ENCODE data around the gene TP53BP2.

The TP53BP2 gene

GRCh38 chr1:223849352-223850254, 3.9 kb upstream of the TP53BP2 start:
- H3K27ac ChIP-seq (ENCODE audit: low read length) = no peak overlapping the region
- no peak overlapping the region for H3K4me2 ChIP-seq (ENCODE audit: insufficient read depth, low read length)
- H3K79me2 ChIP-seq (ENCODE audit: insufficient read depth, low read length) = peaks cover 11% of the 10 kb centered on the region
- TF ChIP-seq EZH2 (IDR thresholded peaks at IDR 0.05; ENCODE audit: borderline replicate concordance, low read depth, low read length, severe bottlenecking) = no peak
- TF ChIP-seq CTCF (IDR thresholded peaks at IDR 0.05; ENCODE audit: borderline replicate concordance, extremely low read depth, low read length, poor library complexity, severe bottlenecking) = no peak
- ATAC-seq (ENCODE audit: insufficient read depth, low read depth) (no peak), DNase-seq (no peak)
- no peaks in the 10 kb centered on the region; the same call in 1 of the 2 replicates for H3K36me3 ChIP-seq (ENCODE audit: insufficient read depth, low read length)
- no peak overlapping the region for H3K9ac ChIP-seq (ENCODE audit: low read depth, low read length)
- peaks cover 13% of the 10 kb centered on the region for H3K4me1 ChIP-seq (ENCODE audit: insufficient read depth, low read length)
- H2AFZ ChIP-seq (ENCODE audit: low read depth, low read length) = no peak overlapping the region
- H3K4me3 ChIP-seq (ENCODE audit: low read depth in 1 of 2, low read length in 2 of 2) = no peak overlapping the region
- H3K9me3 ChIP-seq (ENCODE audit: insufficient read depth, low read length, severe bottlenecking) = no peaks in the 10 kb centered on the region
- H3K27me3 ChIP-seq (ENCODE audit: insufficient read depth, low read length, poor library complexity) = peaks cover 5% of the 10 kb centered on the region
- no peaks in the 10 kb centered on the region for H4K20me1 ChIP-seq (ENCODE audit: insufficient read depth, low read length)

- no peak overlapping the region for H2AFZ ChIP-seq (ENCODE audit: low read depth, low read length)
- TF ChIP-seq EZH2 (IDR thresholded peaks at IDR 0.05; ENCODE audit: borderline replicate concordance, low read depth, low read length, severe bottlenecking) = no peak
- no peak for TF ChIP-seq CTCF (IDR thresholded peaks at IDR 0.05; ENCODE audit: borderline replicate concordance, extremely low read depth, low read length, poor library complexity, severe bottlenecking)
- H3K4me3 ChIP-seq (ENCODE audit: low read depth in 1 of 2, low read length in 2 of 2) = no peak overlapping the region
- peaks cover 24% of the 10 kb centered on the region for H3K4me1 ChIP-seq (ENCODE audit: insufficient read depth, low read length)
- H3K4me2 ChIP-seq (ENCODE audit: insufficient read depth, low read length) = no peak overlapping the region
- peaks cover 21% of the 10 kb centered on the region for H3K79me2 ChIP-seq (ENCODE audit: insufficient read depth, low read length)
- H3K27ac ChIP-seq (ENCODE audit: low read length) = no peak overlapping the region
- H3K9me3 ChIP-seq (ENCODE audit: insufficient read depth, low read length, severe bottlenecking) = no peaks in the 10 kb centered on the region
- H4K20me1 ChIP-seq (ENCODE audit: insufficient read depth, low read length) = no peaks in the 10 kb centered on the region; the same call in 1 of the 2 replicates
- H3K27me3 ChIP-seq (ENCODE audit: insufficient read depth, low read length, poor library complexity) = peaks cover 5% of the 10 kb centered on the region
- ATAC-seq (ENCODE audit: insufficient read depth, low read depth) = no peak
- no peak for DNase-seq
- H3K9ac ChIP-seq (ENCODE audit: low read depth, low read length) = no peak overlapping the region
- H3K36me3 ChIP-seq (ENCODE audit: insufficient read depth, low read length) = no peaks in the 10 kb centered on the region; the same call in 1 of the 2 replicates
Measured at GRCh38 chr1:223848536-223848935, 2.8 kb upstream of the TP53BP2 start.

GRCh38 chr1:223847781-223848345, 2.1 kb upstream of the TP53BP2 start:
- Histone ChIP-seq H3K4me3 (ENCODE audit: low read depth in 1 of 2, low read length in 2 of 2) (no peak overlapping the region), H3K9me3 (ENCODE audit: insufficient read depth, low read length, severe bottlenecking) (no peaks in the 10 kb centered on the region), H3K4me1 (ENCODE audit: insufficient read depth, low read length) (peaks cover 30% of the 10 kb centered on the region), H3K4me2 (ENCODE audit: insufficient read depth, low read length) (no peak overlapping the region), H3K36me3 (ENCODE audit: insufficient read depth, low read length) (no peaks in the 10 kb centered on the region; the same call in 1 of the 2 replicates), H4K20me1 (ENCODE audit: insufficient read depth, low read length) (no peaks in the 10 kb centered on the region; the same call in 1 of the 2 replicates), H2AFZ (ENCODE audit: low read depth, low read length) (peak overlapping the region; percentile 44; the same call in 1 of the 2 replicates), H3K27me3 (ENCODE audit: insufficient read depth, low read length, poor library complexity) (peaks cover 5% of the 10 kb centered on the region), H3K27ac (ENCODE audit: low read length) (no peak overlapping the region), H3K79me2 (ENCODE audit: insufficient read depth, low read length) (peaks cover 28% of the 10 kb centered on the region), H3K9ac (ENCODE audit: low read depth, low read length) (no peak overlapping the region)
- ATAC-seq (ENCODE audit: insufficient read depth, low read depth) (no peak), DNase-seq (no peak)
- no peak for TF ChIP-seq EZH2 (IDR thresholded peaks at IDR 0.05; ENCODE audit: borderline replicate concordance, low read depth, low read length, severe bottlenecking)
- no peak for TF ChIP-seq CTCF (IDR thresholded peaks at IDR 0.05; ENCODE audit: borderline replicate concordance, extremely low read depth, low read length, poor library complexity, severe bottlenecking)
